GM11168 (cell line): Measurements from ENCODE around the gene KLHL25.

Experiments used
- in situ Hi-C: fragments of 300-500 bp; cut with MboI; formaldehyde crosslinking; loops from one replicate; pipeline ENCODE4 v1.12.0; 2022; ENCODE audit warnings: low sequenced_read_pairs; ENCODE audit not compliant: unreplicated experiment

Gene KLHL25

DNA sequence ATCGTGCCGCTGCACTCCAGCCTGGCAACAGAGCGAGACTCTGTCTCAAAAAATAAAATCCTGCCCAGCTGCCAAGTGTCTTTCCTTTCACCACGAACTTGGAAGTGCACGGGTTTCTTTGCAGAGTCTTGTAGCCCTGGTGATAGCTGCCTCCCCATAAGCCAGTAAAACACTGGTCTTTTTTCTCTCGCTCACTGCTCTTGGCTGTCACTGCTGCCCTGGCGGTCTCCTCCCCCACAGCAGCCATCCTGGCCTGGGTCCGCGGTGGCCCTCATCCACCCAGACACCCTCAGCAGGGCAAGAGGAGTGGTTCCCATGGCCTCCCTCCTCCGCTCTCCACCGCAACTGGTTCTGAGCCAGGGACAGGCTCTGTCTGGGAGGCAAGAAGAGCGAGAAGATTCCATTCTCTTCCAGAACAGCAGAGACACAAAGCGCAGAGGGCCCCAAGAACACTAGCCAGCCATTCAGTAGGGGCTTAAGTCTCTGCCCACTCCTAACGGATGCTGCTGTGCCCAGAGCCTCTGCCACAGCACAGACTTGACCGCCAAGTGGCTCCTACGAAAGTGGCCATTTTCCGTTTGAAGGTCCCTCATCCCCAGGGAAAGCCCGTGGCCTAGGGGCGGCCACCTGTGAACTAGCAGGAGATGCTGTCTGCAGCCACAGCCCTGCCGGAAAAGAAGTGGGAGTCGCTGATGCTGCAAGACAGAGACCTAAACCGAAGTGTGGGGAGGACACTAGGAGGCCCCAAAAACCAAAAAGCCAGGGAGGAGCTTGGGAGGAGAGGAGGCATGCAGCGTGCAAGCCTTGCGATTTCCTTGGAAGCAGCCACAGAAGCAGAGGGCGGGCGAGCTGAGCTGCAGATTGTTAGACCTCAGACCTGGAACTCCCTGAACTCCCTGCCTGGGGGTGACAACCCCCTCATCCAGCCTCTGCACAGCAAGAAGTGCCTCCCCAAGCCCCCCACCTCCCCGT is 44.1 kb downstream of the KLHL25 start:
- in situ Hi-C loops: no loop called here

DNA sequence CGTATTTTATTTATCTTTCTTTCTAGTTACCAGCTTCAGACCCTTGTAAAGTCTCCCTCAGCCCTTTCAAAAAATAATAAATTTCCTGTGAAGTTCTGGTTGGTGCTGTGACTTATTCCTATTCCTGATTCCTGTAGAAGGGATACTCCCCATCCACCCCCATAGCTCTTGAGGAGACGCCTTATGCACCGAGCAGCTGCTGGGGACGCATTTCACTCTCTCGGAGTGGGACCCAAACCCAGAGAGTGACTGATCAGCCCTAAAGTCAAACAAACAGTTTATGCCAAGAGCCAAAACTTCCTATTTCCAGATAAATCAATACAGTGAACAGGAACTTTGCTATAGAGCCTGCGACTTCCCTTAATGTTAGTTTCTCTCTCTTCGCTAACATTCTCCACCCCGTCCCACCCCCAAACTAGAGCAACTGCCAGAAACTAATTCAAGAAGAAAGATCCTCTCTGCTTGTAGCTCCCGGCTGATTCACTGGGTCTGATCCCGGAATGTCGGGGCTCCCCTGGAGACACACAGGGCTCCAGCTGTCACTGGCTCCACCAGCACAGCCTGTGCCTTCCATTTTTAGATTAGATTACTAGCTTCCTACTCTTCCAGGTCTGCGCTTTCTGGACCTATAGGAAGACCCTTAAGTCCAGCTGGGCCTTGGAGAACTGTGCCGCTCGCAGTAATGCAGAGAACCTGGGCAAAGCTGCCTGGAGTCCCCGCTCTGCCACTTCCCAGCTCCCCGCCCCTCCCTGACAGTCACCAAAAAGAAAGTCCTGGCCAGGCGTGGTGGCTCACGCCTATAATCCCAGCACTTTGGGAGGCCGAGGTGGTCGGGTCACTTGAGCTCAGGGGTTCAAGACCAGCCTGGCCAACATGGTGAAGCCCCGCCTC is 45.2 kb downstream of the KLHL25 start:
- in situ Hi-C loops: no loop called here

DNA sequence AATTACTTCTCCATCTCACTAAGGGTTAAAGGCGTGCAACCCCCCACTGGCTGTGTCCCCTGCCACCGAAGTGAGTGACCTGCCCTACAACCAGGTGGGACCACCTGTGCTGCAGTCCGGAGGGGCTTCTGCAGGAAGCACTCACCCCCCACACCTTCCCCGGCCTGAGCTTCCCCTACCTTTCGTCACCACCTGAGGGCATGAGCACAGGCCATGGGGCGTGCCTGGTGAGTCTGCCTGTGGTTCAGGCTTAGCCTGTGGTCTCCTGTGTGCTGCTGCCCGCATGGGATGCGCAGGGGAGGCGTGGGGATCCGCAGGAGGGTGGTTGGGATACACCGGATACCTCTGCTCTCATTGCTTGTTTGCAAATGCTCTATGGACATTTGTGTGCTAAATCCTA is 46.0 kb downstream of the KLHL25 start:
- in situ Hi-C loops: no loop called here

DNA sequence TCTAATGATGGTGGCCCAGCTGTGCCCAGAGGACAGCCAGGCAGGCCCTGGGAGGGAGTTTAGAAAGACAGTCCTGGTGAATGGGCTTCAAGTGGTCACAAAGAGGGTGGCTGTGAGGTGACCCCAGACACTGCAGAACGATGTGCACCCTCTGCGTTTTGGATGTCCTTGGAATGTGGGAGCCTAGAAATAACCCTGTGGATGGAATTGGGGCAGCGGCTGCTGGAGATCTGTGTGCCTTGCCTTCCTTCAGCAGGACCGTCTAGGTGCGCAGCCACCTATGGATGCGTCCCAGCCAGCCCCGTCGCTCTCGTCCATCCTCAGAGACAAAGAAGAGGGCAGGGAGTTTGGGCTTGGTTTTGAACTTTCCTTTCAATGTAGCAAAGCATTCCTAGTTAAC is 46.5 kb downstream of the KLHL25 start:
- in situ Hi-C loops: no loop called here

DNA sequence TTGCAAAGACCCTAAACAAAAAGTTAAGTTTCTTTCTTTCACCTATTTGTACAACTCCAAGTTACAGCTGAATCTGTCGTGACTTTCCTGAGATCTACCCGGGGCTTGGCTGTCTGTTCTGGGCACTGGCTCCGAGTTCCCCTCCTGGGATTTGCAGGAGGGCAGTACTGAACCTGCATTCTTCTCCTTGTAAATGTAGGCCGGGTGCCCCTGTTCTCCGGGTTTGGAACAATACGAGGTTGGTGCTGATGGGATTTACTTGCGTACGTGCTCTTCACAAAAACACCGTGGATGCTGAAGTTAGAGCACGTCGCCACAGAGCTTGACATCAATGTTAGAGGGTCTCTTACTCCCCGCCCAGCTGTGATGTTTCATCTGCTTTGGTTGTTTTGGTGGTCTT is 48.1 kb downstream of the KLHL25 start:
- in situ Hi-C loops: no loop called here

DNA sequence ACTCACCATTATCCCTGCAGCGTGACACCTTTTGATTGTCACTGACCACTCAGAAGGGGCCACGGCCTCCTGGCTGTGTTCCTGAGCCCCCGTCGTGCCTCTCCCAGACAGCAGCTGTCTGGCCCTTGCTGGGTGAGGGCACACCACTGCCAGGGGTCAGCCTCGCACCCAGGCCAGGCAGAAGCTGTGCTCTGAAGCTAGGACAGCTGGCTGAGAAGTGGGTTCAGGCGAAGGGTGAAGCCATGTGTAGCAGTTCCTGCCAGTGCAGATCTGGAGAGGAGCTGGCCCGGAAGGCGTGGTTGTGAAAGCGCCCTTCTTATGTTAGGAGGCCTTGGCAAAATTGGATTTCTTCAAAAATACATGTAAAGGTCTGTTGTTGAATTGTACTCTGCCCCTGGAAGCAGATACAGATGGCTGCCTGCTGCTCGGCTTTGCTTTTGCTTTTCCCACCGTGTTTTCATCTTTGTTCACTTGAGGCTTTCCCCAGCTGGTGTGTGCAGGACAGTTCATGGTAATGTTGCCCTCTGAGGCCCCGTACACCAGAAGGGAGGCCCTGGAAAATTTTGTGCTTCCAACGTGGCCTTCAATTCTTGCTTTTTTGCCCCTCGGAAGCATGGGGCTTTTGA is 49.1 kb downstream of the KLHL25 start:
- in situ Hi-C loops: no loop called here

DNA sequence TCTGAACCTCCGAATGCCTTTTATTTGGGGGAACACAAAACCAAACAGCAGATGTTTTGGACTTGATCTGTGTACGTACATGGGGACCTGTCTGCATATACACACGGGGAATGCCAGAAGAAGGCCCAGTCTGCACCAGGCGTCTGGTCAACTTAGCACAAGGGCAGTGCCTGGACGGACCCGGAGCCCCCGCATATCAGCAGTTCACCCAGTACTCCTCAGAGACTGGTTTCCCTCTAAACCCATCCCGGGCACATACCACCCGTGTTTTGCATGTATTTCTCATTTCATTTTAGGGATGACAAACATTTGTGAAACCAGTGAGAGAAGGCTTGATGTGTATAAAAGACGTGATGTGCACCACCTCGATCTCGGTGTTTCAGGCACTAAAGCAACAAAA is 49.7 kb downstream of the KLHL25 start:
- in situ Hi-C loops: no loop called here

DNA sequence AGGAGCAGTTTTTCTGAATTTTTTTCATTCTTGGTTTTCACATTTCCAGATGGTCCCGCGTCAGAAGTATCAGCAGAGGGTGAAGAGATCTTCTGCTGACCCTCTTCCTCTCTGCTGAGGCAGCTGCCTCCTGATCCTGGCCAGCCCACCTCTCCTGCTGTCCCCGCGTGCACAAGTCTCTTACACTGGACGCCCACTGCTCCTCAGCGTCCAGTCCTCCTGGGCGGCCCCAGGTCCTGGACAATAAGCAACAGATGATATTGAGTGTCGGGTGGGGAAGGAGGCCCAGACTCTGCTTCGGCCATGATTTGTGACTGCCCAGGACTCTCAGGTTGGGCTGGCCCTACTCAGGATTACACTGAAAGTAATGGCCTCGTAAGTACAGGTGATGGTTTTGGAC is 50.1 kb downstream of the KLHL25 start:
- in situ Hi-C loops: no loop called here

DNA sequence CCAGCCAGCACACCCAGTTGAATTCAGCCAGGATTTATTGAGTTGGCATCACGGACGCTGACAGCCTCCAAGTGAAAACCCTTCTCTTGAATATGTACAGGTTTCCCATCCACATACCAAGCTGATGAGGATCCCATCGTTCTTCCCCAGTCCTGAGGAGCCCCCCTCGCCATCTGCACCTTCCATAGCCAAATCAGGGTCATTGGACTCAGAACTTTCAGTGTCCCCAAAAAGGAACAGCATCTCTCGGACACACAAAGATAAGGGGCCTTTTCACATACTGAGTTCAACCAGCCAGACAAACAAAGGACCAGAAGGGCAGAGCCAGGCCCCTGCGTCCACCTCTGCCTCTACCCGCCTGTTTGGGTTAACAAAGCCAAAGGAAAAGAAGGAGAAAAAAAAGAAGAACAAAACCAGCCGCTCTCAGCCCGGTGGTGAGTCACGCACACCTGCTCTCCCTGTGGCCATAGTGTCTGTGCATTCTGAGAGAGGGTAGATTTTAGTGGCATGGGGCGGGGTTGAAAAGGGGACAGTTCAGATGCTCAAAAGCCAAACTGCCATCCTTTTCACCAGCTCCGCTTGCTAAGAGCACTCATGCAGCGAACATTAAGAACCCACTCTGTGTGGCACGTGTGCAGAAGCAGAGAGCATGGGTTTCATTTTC is 51.2 kb downstream of the KLHL25 start:
- in situ Hi-C loops: no loop called here

DNA sequence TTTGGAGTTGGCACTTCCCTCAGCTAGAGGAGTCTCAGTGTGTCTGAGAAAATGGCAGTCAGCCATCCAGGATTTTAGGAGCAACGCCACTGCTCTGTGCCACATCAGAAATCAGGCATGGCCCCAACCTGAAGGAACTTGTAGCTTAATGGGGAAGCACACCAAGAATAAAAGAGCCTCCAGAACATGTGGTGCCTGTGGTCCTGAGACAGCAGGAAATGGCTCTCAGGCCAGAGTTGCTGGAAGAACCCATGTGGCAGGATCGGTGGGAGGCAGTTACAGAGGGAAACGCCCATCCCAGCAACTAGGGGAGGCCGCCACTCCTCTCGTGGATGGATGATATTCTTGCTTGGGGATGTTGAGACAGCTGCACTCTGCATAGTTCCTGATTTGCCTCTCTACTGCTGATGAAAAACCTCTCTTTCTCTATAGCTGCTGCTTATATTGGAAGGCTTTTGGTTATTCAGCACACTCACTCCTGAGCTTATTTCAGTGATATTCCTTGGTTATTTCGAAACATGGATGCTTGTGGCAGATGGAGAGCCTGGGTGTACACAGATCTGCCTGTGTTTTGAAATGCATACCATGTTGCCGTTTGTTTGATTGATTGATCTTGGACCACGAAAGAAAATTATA is 52.4 kb downstream of the KLHL25 start:
- in situ Hi-C loops: no loop called here

DNA sequence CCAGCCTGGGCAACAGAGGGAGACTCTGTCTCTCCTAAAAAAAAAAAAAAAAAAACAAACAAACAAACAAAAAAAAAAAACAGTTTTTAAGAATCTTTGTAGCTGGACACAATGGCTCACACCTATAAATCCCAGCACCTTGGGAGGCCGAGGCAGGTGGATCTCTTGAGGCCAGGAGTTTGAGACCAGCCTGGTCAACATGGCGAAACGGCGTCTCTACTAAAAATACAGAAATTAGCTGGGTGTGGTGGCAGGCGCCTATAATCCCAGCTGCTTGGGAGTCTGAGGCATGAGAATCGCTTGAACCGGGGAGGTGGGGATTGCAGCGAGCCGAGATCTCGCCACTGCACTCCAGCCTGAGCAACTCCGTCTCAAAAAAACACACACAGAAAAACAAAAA is 53.1 kb downstream of the KLHL25 start:
- in situ Hi-C loops: no loop called here

DNA sequence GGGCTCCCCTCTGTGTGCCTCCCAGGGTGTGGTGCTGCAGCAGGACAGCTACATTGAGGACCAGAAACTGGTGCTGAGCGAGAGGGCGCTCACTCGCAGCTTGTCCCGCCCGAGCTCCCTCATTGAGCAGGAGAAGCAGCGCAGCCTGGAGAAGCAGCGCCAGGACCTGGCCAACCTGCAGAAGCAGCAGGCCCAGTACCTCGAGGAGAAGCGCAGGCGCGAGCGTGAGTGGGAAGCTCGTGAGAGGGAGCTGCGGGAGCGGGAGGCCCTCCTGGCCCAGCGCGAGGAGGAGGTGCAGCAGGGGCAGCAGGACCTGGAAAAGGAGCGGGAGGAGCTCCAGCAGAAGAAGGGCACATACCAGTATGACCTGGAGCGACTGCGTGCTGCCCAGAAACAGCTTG is 53.7 kb downstream of the KLHL25 start:
- in situ Hi-C loops: no loop called here

DNA sequence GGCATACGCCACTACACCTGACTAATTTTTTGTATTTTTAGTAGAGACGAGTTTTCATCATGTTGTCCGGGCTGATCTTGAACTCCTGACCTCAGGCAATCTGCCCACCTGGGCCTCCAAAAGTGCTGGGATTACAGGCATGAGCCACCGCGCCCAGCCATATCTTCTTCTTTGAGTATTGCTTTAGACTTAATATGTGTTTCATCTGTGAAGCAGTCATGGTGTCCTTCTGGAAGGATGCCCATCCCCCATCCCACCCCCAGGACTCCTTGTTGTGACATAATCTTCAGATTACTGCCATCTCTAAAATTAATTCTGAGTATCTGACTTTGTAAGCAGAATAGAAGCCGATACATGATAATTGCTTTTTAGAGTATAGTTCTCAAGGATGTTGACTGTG is 57.7 kb downstream of the KLHL25 start:
- in situ Hi-C loops: loop anchor here (10.0 kb wide), 1 partner anchor 98 kb away; no protein-coding TSS in a partner anchor

DNA sequence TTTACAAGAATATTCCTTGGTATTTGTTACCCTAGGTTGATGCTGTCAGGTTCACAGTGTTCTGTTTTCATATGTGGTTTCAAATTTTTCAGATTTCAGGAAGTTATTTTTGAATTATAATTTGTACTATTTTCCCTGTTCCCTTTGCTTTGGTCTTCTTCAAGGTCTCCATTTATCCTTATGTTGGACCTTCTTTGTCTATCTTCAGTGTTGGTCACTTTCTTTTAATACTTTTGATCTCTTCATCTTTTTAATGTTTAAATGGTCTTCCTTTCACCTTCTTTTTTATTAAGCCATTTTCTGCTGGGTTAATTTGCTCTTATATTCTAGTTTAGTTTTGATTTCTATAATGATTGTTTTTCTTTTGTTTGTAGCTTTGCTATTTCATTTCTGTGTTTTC is 61.3 kb downstream of the KLHL25 start:
- in situ Hi-C loops: loop anchor here (10.0 kb wide), 1 partner anchor 101 kb away; no protein-coding TSS in a partner anchor

DNA sequence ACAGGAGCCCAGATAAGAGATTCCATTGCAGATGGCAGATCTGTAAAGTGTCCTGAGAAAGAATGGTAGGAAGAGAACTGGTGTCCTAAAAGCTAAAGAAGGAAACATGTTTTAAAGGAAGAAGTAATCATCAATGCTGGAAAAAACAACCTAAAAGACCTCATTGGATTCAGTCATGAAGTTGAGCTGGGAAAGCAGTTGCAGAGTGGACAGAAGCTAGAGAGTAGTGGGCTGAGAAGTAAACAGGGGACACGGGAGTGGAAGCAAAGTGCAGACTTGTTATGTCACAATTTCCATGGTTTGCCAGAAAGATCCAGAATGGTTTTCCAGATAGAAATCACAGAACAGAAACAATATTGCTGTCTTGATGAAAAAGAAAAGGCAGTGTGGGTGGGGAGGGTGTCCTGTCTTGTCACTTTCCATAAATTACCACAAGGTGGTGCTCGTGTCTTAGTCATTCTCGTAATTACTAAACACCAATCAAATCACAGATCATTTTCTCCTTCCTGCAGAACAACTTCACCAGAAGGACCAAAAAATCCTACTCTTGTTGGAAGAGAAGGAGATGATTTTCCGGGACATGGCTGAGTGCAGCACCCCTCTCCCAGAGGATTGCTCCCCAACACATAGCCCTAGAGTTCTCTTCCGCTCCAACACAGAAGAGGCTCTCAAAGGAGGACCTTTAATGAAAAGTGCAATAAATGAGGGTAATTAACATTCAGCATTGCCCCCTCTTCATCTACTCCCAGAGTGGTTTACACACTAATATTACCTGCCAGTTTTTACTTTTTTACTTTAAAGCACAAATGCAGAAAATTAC is 64.5 kb downstream of the KLHL25 start:
- in situ Hi-C loops: loop anchor here (10.0 kb wide), 1 partner anchor 105 kb away; no protein-coding TSS in a partner anchor

DNA sequence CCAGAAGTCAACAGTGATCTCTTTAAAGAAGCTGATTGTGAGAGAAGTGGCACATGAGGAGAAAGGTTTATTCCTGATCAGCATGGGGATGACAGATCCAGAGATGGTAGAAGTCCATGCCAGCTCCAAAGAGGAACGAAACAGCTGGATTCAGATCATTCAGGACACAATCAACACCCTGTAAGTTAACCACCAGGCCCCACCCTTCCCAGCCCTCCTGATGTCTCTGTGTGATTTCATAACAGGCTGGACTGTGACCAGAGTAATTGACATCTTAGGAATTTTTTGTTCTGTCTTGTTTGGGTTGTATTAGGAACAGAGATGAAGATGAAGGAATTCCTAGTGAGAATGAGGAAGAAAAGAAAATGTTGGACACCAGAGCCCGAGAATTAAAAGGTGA is 67.7 kb downstream of the KLHL25 start:
- in situ Hi-C loops: no loop called here

DNA sequence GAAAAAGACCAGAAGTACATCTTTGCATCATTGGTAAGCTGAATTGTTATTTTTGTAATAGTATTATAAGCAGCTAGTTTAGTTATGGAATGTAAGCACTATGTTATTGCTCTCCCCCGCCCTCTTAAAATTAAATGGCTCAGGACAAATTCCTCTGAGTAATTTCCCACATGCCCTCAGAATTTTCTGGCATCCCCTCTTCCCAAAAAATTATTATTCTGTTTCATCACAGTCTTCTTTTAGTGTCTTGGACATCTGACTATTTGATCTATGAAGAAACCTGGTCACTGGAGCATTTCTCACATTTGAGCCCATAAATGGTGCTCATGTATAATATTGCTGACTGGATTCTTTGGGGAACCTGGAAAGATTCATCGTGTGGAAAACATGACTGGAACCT is 68.3 kb downstream of the KLHL25 start:
- in situ Hi-C loops: no loop called here

DNA sequence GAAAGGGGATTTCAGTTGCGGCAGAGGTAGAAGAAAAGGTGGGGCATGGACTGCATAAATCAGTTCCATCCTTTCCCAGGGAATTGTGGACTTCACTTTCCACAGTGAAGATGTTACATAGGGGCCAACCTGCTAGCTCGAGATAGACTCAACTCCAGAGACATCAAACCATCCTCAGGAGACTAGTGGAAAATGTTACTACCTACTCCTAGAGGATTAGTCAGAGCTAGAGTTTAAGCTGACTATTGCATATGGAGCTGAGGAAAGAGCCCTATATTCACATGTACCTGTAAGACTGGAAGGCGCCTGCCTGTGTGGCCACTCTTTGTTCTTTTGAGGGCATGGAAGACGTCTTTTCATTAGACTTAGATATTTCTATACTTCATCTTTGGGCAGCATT is 69.2 kb downstream of the KLHL25 start:
- in situ Hi-C loops: no loop called here

DNA sequence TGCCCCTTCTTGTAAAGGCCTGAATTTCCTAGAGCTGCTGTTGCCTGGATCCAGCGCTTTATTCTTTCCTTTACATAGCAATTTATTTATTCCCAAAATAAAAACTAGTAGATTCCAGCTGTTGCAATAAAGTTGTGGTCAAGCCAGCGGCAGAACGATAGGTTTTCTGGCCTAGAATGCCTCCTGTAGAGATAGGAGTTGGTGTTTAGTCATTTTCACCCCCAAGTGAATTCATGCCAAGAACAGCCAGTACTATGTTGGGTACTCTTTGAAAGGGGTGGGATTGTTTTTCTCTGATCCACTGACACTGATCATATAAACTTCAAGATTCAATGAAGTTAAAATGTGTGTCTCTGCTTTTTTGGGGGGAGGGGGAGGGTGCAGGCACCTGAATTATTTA is 69.7 kb downstream of the KLHL25 start:
- in situ Hi-C loops: no loop called here
